Erythroblast (primary cell): ENCODE data around the gene PIGR.

Experiments
- GATA1 ChIP-seq: IDR thresholded peaks from 2 replicates; pipeline ENCODE4 v1.6.1; 2011; ENCODE audit warnings: low read depth, mild to moderate bottlenecking, control low read depth, low read length, moderate library complexity
- POLR2A ChIP-seq: IDR thresholded peaks from 2 replicates; pipeline ENCODE4 v1.6.1; 2011; ENCODE audit warnings: mild to moderate bottlenecking, low read length

- no peak for TF ChIP-seq POLR2A
- TF ChIP-seq GATA1, result no peak
Observed at GRCh38 chr1:206904423-206905142, 41.7 kb downstream of the PIGR start.
